Tibial nerve (tissue), 4 donors: Measurements from ENCODE around the gene NUTM1.

Source experiments
- CTCF ChIP-seq, 5 experiments: fragments of 200-600 bp in 3 of 5; fragments of 450-650 bp in 2 of 5; sonication (generic) in 3 of 5; IDR thresholded peaks; one replicate each; pipeline ENCODE4 v1.5.1; 2016 to 2019; ENCODE audit warnings: antibody characterized with exemption in 5 of 5, mild to moderate bottlenecking in 3 of 5, moderate library complexity in 2 of 5
- EP300 ChIP-seq, 2 donors: sonication (generic); formaldehyde crosslinking; IDR thresholded peaks; one replicate each; pipeline ENCODE4 v1.6.1; 2017; ENCODE audit warnings: antibody characterized with exemption in 2 of 2, mild to moderate bottlenecking in 1 of 2
- POLR2A ChIP-seq, 2 donors: fragments of 450-650 bp; IDR thresholded peaks; one replicate each; pipeline ENCODE4 v1.6.1; 2017; ENCODE audit warnings: antibody characterized with exemption in 2 of 2, mild to moderate bottlenecking in 2 of 2, moderate library complexity in 2 of 2

GRCh38 chr15:34311563-34311962 lies 31.6 kb upstream of the NUTM1 start:
- TF ChIP-seq POLR2A (IDR thresholded peaks at IDR 0.05) (no peak), CTCF (IDR thresholded peaks at IDR 0.05) (no peak), EP300 (IDR thresholded peaks at IDR 0.05) (no peak)
